Peyer's patch (tissue), 4 donors: Measurements from ENCODE around the gene CRPPA.

Experiments used
- POLR2A ChIP-seq, 2 donors: fragments of 450-650 bp; IDR thresholded peaks; one replicate each; pipeline ENCODE4 v1.5.1; 2017; ENCODE audit warnings: antibody characterized with exemption in 2 of 2, mild to moderate bottlenecking in 2 of 2, moderate library complexity in 2 of 2
- TF ChIP-seq, protein P1 (sequence below), 6 experiments: fragments of 450-650 bp in 4 of 6; fragments of 200-600 bp in 2 of 6; sonication (generic) in 1 of 6; IDR thresholded peaks; one replicate each; pipeline ENCODE4 v1.5.1; 2017 to 2019; ENCODE audit warnings: antibody characterized with exemption in 6 of 6, mild to moderate bottlenecking in 3 of 6, moderate library complexity in 1 of 6

DNA sequence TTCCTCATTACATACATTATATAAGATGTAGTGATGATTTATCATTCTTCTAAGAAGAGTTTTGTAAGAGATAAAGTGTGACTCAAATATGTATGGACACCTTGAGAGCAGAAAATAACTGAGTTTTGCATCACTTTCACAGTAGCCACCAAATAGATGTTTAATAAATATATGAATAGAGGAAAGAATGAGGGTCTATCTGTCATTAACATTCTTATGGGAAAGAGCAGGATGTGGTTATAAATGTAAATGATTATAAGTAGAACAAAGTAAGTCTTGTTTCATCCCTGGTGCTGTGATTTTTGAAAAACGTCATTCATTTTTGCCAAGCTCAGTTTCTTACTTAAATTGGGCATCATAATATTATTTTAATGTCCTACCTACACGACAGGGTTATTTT, 15.0 kb upstream of the CRPPA start:
- TF ChIP-seq, protein P1, sequence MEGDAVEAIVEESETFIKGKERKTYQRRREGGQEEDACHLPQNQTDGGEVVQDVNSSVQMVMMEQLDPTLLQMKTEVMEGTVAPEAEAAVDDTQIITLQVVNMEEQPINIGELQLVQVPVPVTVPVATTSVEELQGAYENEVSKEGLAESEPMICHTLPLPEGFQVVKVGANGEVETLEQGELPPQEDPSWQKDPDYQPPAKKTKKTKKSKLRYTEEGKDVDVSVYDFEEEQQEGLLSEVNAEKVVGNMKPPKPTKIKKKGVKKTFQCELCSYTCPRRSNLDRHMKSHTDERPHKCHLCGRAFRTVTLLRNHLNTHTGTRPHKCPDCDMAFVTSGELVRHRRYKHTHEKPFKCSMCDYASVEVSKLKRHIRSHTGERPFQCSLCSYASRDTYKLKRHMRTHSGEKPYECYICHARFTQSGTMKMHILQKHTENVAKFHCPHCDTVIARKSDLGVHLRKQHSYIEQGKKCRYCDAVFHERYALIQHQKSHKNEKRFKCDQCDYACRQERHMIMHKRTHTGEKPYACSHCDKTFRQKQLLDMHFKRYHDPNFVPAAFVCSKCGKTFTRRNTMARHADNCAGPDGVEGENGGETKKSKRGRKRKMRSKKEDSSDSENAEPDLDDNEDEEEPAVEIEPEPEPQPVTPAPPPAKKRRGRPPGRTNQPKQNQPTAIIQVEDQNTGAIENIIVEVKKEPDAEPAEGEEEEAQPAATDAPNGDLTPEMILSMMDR (IDR thresholded peaks at IDR 0.05): no peak
- TF ChIP-seq POLR2A (IDR thresholded peaks at IDR 0.05): no peak
